ACHN (cell line): ENCODE results near the gene KIR2DL1.
"Not testable (repeated sequence)": the region's sequence is repeated elsewhere in the genome, so short reads cannot be mapped to it uniquely, and the experiment has no call there.

Experiments used
- DNase-seq: peaks from one replicate; pipeline ENCODE4 v3.0.0-alpha.2; 2015
- in situ Hi-C: cut with HindIII; loops from 2 replicates; pipeline ENCODE4 v1.10.0; 2017; ENCODE audit warnings: low sequenced_read_pairs, low pct_ligation_motif_present, low pct_unique_long_range_greater_than_20kb

Gene KIR2DL1

GRCh38 chr19:54805665-54806515 is 36.3 kb downstream of the KIR2DL1 start:
- in situ Hi-C loops: no loop called here
- DNase-seq: no peak

GRCh38 chr19:54806516-54806838 is 36.9 kb downstream of the KIR2DL1 start:
- DNase-seq: no peak
- in situ Hi-C loops: no loop called here

- in situ Hi-C loops, DNase-seq: not testable (repeated sequence)
Observed at GRCh38 chr19:54814571-54814970, 45.0 kb downstream of the KIR2DL1 start.

- DNase-seq, in situ Hi-C loops: not testable (repeated sequence)
Observed at GRCh38 chr19:54816251-54816650, 46.7 kb downstream of the KIR2DL1 start, which contains the start of gene KIR3DL1. TSS of gene KIR3DL1 (plus strand) at chr19:54816468.

GRCh38 chr19:54817670-54818536 is 48.3 kb downstream of the KIR2DL1 start:
- DNase-seq: no peak

GRCh38 chr19:54824416-54824815 is 54.8 kb downstream of the KIR2DL1 start:
- in situ Hi-C loops: not testable (repeated sequence)

More at GRCh38 chr19:54817670-54818536, 48.3 kb downstream of the KIR2DL1 start:
- in situ Hi-C loops: no loop called here

GRCh38 chr19:54825326-54825725 is 55.7 kb downstream of the KIR2DL1 start:
- DNase-seq, in situ Hi-C loops: not testable (repeated sequence)

More at GRCh38 chr19:54824416-54824815, 54.8 kb downstream of the KIR2DL1 start:
- DNase-seq: not testable (repeated sequence)

- in situ Hi-C loops, DNase-seq: not testable (repeated sequence)
Observed at GRCh38 chr19:54828064-54828463, 58.5 kb downstream of the KIR2DL1 start.

- DNase-seq, in situ Hi-C loops: not testable (repeated sequence)
Observed at GRCh38 chr19:54832496-54832895, 62.9 kb downstream of the KIR2DL1 start, which contains the start of gene KIR2DS4. TSS of gene KIR2DS4 (plus strand) at chr19:54832676.
